ENCODE measurements around the gene STAB1. TPM values are rescaled to one million over a fixed set of nuclear protein-coding genes. Genes with fewer than 3 reads are reported as not detected.

The STAB1 gene
- total and polyA plus RNA-seq, 10 of the 15 experiments (the other 5 are each of a cell fraction or from before 2014, with no cell fraction given), result 0.46 TPM; not detected in 9

DNA sequence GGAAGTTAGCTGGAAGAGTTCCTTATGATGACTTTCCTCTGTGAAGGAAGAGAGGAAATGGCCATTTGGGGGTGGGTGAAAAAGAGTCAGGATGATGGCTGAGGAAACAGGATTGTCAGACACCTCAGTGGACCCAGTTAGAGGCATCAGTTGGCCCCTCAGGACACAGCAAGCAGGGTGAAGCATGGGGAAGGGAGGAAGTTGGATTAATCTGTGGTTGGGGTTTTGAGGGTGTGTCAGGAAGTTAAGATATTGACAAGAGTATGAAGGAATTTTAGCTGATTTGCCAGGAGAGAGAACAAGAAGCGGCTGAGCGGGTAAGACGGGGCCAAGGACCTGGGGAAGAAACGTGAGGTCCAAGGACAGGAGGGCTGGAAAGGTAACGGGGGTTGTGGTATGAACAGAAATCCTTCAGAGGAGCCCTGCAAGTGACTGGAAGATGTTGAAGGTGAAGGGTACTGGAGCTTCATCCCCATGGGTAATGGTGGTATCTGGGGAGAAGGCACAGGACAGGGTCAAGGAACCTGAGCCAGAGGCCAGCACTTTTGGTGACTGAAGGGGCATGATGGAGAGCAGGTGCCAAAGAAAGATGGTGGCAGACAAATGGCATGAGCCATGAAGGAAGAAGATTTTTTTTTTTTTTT lies 44.0 kb downstream of the STAB1 start:
- DNase-seq (ENCODE audit: low read depth, low spot score) (no peak), FAIRE-seq (no peak), ATAC-seq (no peak)
- no peak overlapping the region for H2AFZ ChIP-seq (ENCODE audit: control insufficient read depth, low read depth, low read length)
- peaks cover 9% of the 10 kb centered on the region for H3K4me1 ChIP-seq (ENCODE audit: control insufficient read depth, insufficient read depth, low read length)
- H3K79me2 ChIP-seq (ENCODE audit: control insufficient read depth, insufficient read depth, low read length), result peaks cover 37% of the 10 kb centered on the region
- 96% methylated on average over 5 of the region's 5 CpGs for WGBS (ENCODE audit: insufficient coverage, insufficient replicate concordance, low lambda C conversion rate, missing lambda C conversion rate)
- BruUV-seq (replicated peaks), result no TSS peak
- H3K36me3 ChIP-seq (ENCODE audit: control insufficient read depth in 2 of 2, insufficient read depth in 2 of 2, low read length in 1 of 2), result peaks cover 0 to 18% of the 10 kb centered on the region in 2 experiments; a peak in 2 of 4 replicates
- in situ Hi-C loops (cut with MboI), result no loop called here
- no peaks in the 10 kb centered on the region for H3K27me3 ChIP-seq (replicated peaks in 1 of 2; ENCODE audit: control insufficient read depth in 2 of 2, insufficient read depth in 2 of 2, low read length in 1 of 2)
- H3K9ac ChIP-seq (ENCODE audit: control insufficient read depth, insufficient read depth, low read length), result no peak overlapping the region
- intact Hi-C loops (cut with micrococcal nuclease; ENCODE audit: unreplicated experiment), result loop anchor here (5.0 kb wide), 2 partner anchors 82 to 623 kb away; partner anchors contain the start of genes NISCH and PRKCD
- peak overlapping the region; percentile 79 for H3K4me2 ChIP-seq (ENCODE audit: control insufficient read depth, insufficient read depth)
- RAD21 ChIA-PET (ENCODE audit: unreplicated experiment), result no interaction called here
- H3K9me3 ChIP-seq (replicated peaks; ENCODE audit: control insufficient read depth, insufficient read depth, low read length), result no peaks in the 10 kb centered on the region
- peak overlapping the region; percentile 37; the same call in 1 of the 2 replicates for H3K4me3 ChIP-seq
- POLR2A ChIA-PET, result interaction anchor here (1.0 to 1.4 kb wide), 2 partner anchors 11 to 17 kb away, joined by 4 to 5 read pairs; no protein-coding TSS in a partner anchor
- H3K27ac ChIP-seq (ENCODE audit: control insufficient read depth, insufficient read depth), result no peak overlapping the region
- CTCF ChIA-PET, result interaction anchor here (0.7 kb wide), 1 partner anchor 16 kb away, joined by 3 read pairs; no protein-coding TSS in a partner anchor
- SMC1A ChIA-PET (ENCODE audit: uncharacterized antibody, unreplicated experiment), result no interaction called here
- TF ChIP-seq SPI1 (IDR thresholded peaks at IDR 0.05; ENCODE audit: borderline replicate concordance, insufficient read depth, low read depth, low read length), result peak; percentile 18; the same call in 1 of the 2 replicates
- no peak for TF ChIP-seq RBBP5 (conservative IDR thresholded peaks at IDR 0.05)
- no peaks in the 10 kb centered on the region for H4K20me1 ChIP-seq (ENCODE audit: control insufficient read depth, insufficient read depth)

GRCh38 chr3:52541050-52541449 lies 45.9 kb downstream of the STAB1 start:
- peaks cover 0 to 18% of the 10 kb centered on the region in 2 experiments; a peak in 2 of 4 replicates for H3K36me3 ChIP-seq (ENCODE audit: control insufficient read depth in 2 of 2, insufficient read depth in 2 of 2, low read length in 1 of 2)
- CTCF ChIA-PET, result no interaction called here
- H3K9ac ChIP-seq (ENCODE audit: control insufficient read depth, insufficient read depth, low read length), result no peak overlapping the region
- POLR2A ChIA-PET, result interaction anchor here (0.6 to 1.2 kb wide), 3 partner anchors 11 to 205 kb away, joined by 3 to 7 read pairs (median 4); no protein-coding TSS in a partner anchor
- peaks cover 3% of the 10 kb centered on the region for H3K4me1 ChIP-seq (ENCODE audit: control insufficient read depth, insufficient read depth, low read length)
- H3K27me3 ChIP-seq (replicated peaks in 1 of 2; ENCODE audit: control insufficient read depth in 2 of 2, insufficient read depth in 2 of 2, low read length in 1 of 2), result no peaks in the 10 kb centered on the region
- in situ Hi-C loops (cut with MboI), result no loop called here
- H2AFZ ChIP-seq (ENCODE audit: control insufficient read depth, low read depth, low read length), result no peak overlapping the region
- peaks cover 37% of the 10 kb centered on the region for H3K79me2 ChIP-seq (ENCODE audit: control insufficient read depth, insufficient read depth, low read length)
- ATAC-seq, result no peak
- SMC1A ChIA-PET (ENCODE audit: uncharacterized antibody, unreplicated experiment), result no interaction called here
- no peak for FAIRE-seq
- RAD21 ChIA-PET (ENCODE audit: unreplicated experiment), result interaction anchor here (1.2 kb wide), 1 partner anchor 82 kb away, joined by 3 read pairs; no protein-coding TSS in a partner anchor
- DNase-seq (ENCODE audit: low read depth, low spot score), result no peak
- no peaks in the 10 kb centered on the region for H4K20me1 ChIP-seq (ENCODE audit: control insufficient read depth, insufficient read depth)
- no peaks in the 10 kb centered on the region for H3K9me3 ChIP-seq (replicated peaks; ENCODE audit: control insufficient read depth, insufficient read depth, low read length)
- intact Hi-C loops (cut with micrococcal nuclease; ENCODE audit: unreplicated experiment), result no loop called here
- no TSS peak for BruUV-seq (replicated peaks)
- H3K4me2 ChIP-seq (ENCODE audit: control insufficient read depth, insufficient read depth), result no peak overlapping the region
- H3K27ac ChIP-seq (ENCODE audit: control insufficient read depth, insufficient read depth), result no peak overlapping the region
- 100% methylated on average over 2 of the region's 2 CpGs for WGBS (ENCODE audit: insufficient coverage, insufficient replicate concordance, low lambda C conversion rate, missing lambda C conversion rate)
- H3K4me3 ChIP-seq, result no peak overlapping the region
- TF ChIP-seq NR2C2 (IDR thresholded peaks at IDR 0.05; ENCODE audit: borderline replicate concordance, control insufficient read depth, insufficient read length, low read depth) (no peak), BRCA1 (IDR thresholded peaks at IDR 0.05; ENCODE audit: low read depth, low read length) (no peak), ZNF592 (IDR thresholded peaks at IDR 0.05) (no peak), MYB (IDR thresholded peaks at IDR 0.05; ENCODE audit: borderline replicate concordance, low read depth, low read length) (no peak), IKZF1 (conservative IDR thresholded peaks at IDR 0.05) (no peak), ATF3 (IDR thresholded peaks at IDR 0.05; ENCODE audit: borderline replicate concordance, extremely low read depth, low read depth, low read length) (no peak), FOS (IDR thresholded peaks at IDR 0.05; ENCODE audit: borderline replicate concordance, extremely low read depth, insufficient read length) (no peak), ZNF24 (IDR thresholded peaks at IDR 0.05) (no peak), BHLHE40 (IDR thresholded peaks at IDR 0.05; ENCODE audit: borderline replicate concordance in 1 of 2, low read depth in 2 of 2, low read length in 1 of 2) (no peak), ASH2L (IDR thresholded peaks at IDR 0.05; ENCODE audit: borderline replicate concordance, low read depth) (no peak)

All from GM12878 (cell line).